Nephron progenitor cell (in vitro differentiated cells): ENCODE results near the gene PCNX3.
A peak's percentile ranks its signal among the peaks of the same experiment; 100 is the strongest.

Experiments used
- DNase-seq: peaks from one replicate; pipeline ENCODE4 v3.0.0; 2021
- H3K27ac Mint-ChIP-seq: 2 replicates; pipeline ENCODE4 v1.8.0; 2021; ENCODE audit warnings: mild to moderate bottlenecking, moderate library complexity, mixed read lengths
- H3K27me3 Mint-ChIP-seq: 2 replicates; pipeline ENCODE4 v1.8.0; 2021; ENCODE audit warnings: mild to moderate bottlenecking, low read depth, mixed read lengths; ENCODE audit not compliant: poor library complexity
- H3K36me3 Mint-ChIP-seq: 2 replicates; pipeline ENCODE4 v1.8.0; 2021; ENCODE audit warnings: low read depth, mixed read lengths
- H3K4me1 Mint-ChIP-seq: 2 replicates; pipeline ENCODE4 v1.8.0; 2021; ENCODE audit warnings: mixed read lengths
- H3K4me3 Mint-ChIP-seq: 2 replicates; pipeline ENCODE4 v1.8.0; 2021; ENCODE audit warnings: mild to moderate bottlenecking, moderate library complexity, mixed read lengths
- H3K9me3 Mint-ChIP-seq: 2 replicates; pipeline ENCODE4 v1.8.0; 2021; ENCODE audit warnings: mild to moderate bottlenecking, moderate library complexity, mixed read lengths
- TF ChIP-seq, protein P1 (sequence below): fragments of 200-600 bp; sonication (generic); IDR thresholded peaks from 2 replicates; pipeline ENCODE4 v1.5.0; 2021; ENCODE audit warnings: antibody characterized with exemption

PCNX3 gene

DNA sequence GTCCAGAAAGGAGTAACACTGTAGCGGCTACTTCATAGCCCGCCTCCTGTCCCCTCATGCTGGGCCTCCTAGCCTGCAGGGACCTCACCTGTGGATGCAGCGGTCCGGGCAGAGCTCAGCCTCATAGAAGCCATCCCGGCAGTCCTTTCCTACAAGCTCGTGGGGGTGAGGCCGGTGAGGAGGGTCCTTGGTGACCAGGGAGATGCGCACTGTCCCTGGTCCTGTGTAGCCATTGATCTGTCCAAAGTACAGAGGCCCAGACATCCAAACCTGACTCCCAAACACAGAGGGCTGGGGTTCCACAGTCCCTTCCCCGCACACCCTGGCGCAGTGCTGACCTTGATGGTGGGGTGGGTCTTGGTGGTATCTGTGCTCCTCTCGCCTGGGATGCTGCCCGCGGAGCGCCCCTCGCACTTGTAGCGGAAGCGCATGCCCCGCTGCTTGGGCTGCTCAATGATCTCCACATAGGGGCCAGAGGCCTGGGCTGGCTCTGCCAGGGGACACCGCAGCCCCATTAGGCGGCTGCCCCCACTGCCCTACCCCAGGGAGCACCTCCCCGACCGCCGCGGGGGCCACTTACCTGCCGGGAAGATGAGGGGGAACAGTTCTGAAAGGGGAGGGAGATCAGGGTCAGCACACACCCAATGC, 46.1 kb downstream of the PCNX3 start:
- Mint-ChIP-seq H3K27ac (no peak overlapping the region), H3K9me3 (no peaks in the 10 kb centered on the region), H3K36me3 (peaks cover 36% of the 10 kb centered on the region), H3K4me1 (peaks cover 13% of the 10 kb centered on the region), H3K27me3 (peaks cover 11% of the 10 kb centered on the region), H3K4me3 (peak overlapping the region; percentile 83)
- DNase-seq: no peak
- TF ChIP-seq, protein P1, sequence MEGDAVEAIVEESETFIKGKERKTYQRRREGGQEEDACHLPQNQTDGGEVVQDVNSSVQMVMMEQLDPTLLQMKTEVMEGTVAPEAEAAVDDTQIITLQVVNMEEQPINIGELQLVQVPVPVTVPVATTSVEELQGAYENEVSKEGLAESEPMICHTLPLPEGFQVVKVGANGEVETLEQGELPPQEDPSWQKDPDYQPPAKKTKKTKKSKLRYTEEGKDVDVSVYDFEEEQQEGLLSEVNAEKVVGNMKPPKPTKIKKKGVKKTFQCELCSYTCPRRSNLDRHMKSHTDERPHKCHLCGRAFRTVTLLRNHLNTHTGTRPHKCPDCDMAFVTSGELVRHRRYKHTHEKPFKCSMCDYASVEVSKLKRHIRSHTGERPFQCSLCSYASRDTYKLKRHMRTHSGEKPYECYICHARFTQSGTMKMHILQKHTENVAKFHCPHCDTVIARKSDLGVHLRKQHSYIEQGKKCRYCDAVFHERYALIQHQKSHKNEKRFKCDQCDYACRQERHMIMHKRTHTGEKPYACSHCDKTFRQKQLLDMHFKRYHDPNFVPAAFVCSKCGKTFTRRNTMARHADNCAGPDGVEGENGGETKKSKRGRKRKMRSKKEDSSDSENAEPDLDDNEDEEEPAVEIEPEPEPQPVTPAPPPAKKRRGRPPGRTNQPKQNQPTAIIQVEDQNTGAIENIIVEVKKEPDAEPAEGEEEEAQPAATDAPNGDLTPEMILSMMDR: no peak

DNA sequence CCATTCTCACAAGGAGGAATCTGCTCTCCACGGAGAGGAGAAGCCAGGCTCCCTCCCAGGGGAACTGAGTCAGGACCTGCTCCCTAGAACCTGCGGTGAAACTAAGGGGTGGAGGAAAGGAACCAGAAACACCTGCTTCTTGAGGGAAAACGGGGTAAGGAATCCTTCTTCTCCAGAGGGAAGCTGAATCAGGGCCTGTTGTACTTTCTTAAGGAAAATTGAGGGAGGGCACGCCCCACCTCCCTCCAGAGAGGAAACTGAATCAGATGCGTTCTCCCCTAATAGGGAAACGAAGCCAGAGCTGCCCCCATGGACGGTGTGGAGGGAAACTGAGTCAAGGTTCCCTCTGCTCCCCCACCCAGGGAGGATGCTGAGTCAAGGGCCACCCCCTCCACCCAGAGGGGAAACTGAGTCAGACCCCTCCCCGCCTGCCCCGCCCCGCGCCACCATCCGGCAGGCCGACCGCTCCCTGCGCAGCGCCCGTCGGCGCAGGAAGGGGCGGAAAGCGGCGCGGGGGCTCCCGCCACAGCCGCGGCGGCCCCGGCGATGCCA, 46.7 kb downstream of the PCNX3 start:
- DNase-seq: no peak
- H3K4me1 Mint-ChIP-seq: peaks cover 13% of the 10 kb centered on the region
- H3K27me3 Mint-ChIP-seq: peaks cover 14% of the 10 kb centered on the region
- TF ChIP-seq, protein P1: no peak
- H3K27ac Mint-ChIP-seq: no peak overlapping the region
- H3K9me3 Mint-ChIP-seq: no peaks in the 10 kb centered on the region
- peak overlapping the region; percentile 83 for H3K4me3 Mint-ChIP-seq
- peaks cover 30% of the 10 kb centered on the region for H3K36me3 Mint-ChIP-seq

DNA sequence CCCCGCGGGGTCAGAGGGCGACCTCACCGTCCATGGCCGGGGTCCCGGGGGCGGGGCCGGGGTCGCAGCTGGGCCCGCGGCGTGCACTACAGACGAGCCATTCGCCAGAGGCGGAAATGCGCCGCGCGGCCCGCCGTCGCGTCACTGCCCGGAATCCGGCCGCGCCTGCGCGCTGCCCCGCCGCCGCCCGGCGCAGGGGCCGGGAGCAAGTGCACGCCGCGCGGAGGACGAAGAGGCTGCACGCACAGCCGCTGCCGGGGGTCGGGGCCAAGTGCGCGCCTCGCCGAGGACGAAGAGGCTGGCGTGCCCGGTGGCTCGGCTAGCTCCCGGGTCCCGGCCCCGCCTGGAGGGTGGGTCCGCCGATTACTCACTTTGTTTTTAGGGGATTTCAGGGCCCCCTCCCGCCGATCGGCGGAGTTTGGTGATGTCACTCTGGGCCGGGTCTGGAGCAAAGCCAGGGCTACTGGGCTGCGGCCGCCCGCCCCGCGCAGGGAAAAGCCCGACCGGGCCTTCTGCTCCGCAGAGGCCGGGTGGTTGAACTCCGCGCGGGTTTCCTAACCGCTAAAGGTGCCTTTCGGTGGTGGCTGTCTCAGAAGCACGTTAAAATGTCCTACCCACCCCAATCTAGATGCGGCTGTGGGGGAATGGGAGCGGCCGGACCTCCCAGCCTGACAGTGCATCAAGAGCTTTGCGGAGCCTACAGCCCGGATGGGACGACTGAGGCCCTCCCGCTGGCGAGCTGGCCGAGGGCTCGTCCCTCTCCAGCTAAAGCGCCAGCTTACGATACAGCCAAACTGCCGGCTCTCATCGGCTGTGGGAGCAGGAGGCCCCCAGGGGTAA, 47.4 kb downstream of the PCNX3 start, which contains the start of gene RELA:
Gene RELA (minus strand): TSS at position 118 of the 840 bp plus-strand sequence. CDS start 84 bp downstream, at position 34.
- peaks cover 15% of the 10 kb centered on the region for H3K27me3 Mint-ChIP-seq
- H3K4me1 Mint-ChIP-seq: peaks cover 13% of the 10 kb centered on the region
- H3K4me3 Mint-ChIP-seq: peak within 1 kb of the TSS; percentile 89
- peak; percentile 91 for DNase-seq
- H3K27ac Mint-ChIP-seq: peak within 1 kb of the TSS; percentile 97
- H3K36me3 Mint-ChIP-seq: peaks cover 24% of the 10 kb centered on the region
- no peaks in the 10 kb centered on the region for H3K9me3 Mint-ChIP-seq
- TF ChIP-seq, protein P1: no peak

DNA sequence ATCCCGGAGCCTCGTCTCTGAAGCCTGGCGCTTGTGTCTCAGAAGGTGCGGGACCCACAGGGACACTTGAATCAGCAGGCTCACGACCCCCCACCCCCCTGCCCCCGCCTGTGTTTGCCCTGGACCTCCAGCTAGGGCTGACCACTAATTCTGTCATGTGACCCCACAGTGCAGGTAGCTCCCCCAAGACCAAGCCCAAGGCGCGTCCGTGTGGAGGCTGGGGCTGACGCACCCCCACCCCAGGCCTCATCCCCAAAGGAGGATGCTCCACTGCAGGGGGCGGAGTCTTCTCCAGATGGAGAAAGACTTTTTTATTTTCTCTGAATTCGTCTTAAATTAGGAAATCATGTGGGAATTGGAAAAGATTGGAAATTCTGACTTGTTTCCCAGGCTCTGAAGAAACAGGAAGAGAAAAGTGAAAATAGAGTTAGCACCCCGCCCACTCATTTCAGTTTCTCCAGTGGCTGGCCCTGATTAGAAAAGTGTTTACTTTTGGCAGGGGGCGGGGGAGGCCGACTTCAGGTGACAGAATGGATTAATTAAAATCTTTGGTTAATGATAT, 48.1 kb downstream of the PCNX3 start:
- peaks cover 15% of the 10 kb centered on the region for H3K27me3 Mint-ChIP-seq
- H3K4me1 Mint-ChIP-seq: peaks cover 13% of the 10 kb centered on the region
- peaks cover 19% of the 10 kb centered on the region for H3K36me3 Mint-ChIP-seq
- H3K4me3 Mint-ChIP-seq: peak overlapping the region; percentile 89
- DNase-seq: peak; percentile 44
- peak overlapping the region; percentile 97 for H3K27ac Mint-ChIP-seq
- no peaks in the 10 kb centered on the region for H3K9me3 Mint-ChIP-seq
- TF ChIP-seq, protein P1: no peak

DNA sequence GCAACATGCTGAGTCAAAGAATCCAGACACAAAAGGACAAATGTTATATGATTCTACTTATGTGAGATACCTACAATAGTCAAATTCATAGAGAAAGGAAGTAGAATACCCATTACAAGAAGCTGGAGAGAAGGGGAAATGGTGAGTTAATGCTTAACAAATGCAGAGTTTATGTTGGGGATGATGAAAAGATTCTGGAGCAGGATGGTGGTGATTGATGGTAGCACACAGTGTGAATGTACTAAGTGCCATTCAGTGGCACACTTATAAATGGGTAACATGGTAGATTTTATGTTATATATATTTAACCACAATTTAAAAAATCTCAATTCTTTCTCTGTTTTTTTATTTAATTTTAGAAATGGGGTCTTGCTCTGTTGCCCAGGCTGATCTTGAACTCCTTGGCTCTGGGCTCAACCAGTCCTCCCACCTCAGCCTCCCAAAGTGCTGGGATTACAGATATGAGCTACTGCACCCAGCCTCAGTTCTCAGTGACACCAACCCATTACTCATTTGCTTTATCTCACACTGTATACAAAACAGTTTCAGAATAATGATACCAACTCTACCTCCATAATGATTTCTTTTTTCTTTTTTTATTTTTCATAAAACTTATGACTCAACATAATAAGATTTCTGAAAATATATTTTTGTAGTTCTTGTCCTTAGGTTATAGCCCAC, 56.7 kb downstream of the PCNX3 start:
- Mint-ChIP-seq H3K4me3 (no peak overlapping the region), H3K9me3 (peaks cover 4% of the 10 kb centered on the region), H3K4me1 (no peaks in the 10 kb centered on the region), H3K36me3 (no peaks in the 10 kb centered on the region), H3K27ac (no peak overlapping the region), H3K27me3 (peaks cover 30% of the 10 kb centered on the region)
- DNase-seq: no peak
- TF ChIP-seq, protein P1: no peak
